ENCODE measurements around the gene TRNAU1AP. TPM values are rescaled to one million over a fixed set of nuclear protein-coding genes. Genes with fewer than 3 reads are reported as not detected.
"Not testable (repeated sequence)": the region's sequence is repeated elsewhere in the genome, so short reads cannot be mapped to it uniquely, and the experiment has no call there.

Gene TRNAU1AP
- polyA plus RNA-seq, 1 experiment, result 29.4 TPM

DNA sequence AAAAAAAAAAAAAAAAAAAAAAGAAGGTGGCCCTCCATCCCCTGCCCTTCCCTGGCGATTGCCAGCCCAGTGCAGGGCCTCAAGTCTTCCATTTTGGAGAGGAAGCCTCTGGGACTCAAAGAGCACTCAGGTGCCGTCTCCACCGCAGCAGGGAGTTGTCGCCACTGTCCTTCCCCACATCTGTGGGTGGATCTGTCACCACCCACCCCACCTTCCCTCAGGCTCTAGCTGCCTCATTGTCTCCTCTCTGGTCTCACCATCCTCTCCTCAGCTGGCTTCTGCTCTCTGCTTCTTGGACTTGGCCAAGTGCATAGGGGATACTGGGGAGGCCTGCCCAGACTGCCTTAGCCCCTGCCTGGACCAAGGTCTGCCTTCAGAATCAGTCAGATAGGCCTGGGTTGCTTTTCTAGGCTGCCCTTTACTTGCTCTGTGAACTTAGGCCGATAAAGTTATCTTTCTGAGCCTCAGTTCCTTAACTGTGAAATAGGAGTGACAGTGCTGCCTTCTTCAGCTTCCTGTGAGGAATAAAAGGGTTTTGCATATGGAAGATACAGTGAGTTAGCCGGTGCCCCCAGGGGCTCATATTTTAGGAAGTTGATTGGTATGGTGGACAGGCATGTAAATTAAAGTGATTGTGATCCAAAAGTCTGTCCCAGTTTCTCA is 31.3 kb upstream of the TRNAU1AP start:
- H3K27me3 ChIP-seq (ENCODE audit: control insufficient read depth, insufficient read depth, low read length), result no peaks in the 10 kb centered on the region
- no peaks in the 10 kb centered on the region for H3K9me3 ChIP-seq (ENCODE audit: control insufficient read depth, insufficient read depth, low read length)
- no peak for DNase-seq (ENCODE audit: low read depth, low spot score)
- ChIA-PET CTCF (interaction anchor here (1.6 kb wide), 1 partner anchor 82 kb away, joined by 4 read pairs; no protein-coding TSS in a partner anchor), POLR2A (no interaction called here)
- no peak overlapping the region for H3K27ac ChIP-seq (ENCODE audit: low read depth, low read length)
- no peak overlapping the region for H3K4me3 ChIP-seq (ENCODE audit: low read depth, low read length)
- TF ChIP-seq, protein P1, sequence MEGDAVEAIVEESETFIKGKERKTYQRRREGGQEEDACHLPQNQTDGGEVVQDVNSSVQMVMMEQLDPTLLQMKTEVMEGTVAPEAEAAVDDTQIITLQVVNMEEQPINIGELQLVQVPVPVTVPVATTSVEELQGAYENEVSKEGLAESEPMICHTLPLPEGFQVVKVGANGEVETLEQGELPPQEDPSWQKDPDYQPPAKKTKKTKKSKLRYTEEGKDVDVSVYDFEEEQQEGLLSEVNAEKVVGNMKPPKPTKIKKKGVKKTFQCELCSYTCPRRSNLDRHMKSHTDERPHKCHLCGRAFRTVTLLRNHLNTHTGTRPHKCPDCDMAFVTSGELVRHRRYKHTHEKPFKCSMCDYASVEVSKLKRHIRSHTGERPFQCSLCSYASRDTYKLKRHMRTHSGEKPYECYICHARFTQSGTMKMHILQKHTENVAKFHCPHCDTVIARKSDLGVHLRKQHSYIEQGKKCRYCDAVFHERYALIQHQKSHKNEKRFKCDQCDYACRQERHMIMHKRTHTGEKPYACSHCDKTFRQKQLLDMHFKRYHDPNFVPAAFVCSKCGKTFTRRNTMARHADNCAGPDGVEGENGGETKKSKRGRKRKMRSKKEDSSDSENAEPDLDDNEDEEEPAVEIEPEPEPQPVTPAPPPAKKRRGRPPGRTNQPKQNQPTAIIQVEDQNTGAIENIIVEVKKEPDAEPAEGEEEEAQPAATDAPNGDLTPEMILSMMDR (IDR thresholded peaks at IDR 0.05; ENCODE audit: low read depth, low read length), result no peak

DNA sequence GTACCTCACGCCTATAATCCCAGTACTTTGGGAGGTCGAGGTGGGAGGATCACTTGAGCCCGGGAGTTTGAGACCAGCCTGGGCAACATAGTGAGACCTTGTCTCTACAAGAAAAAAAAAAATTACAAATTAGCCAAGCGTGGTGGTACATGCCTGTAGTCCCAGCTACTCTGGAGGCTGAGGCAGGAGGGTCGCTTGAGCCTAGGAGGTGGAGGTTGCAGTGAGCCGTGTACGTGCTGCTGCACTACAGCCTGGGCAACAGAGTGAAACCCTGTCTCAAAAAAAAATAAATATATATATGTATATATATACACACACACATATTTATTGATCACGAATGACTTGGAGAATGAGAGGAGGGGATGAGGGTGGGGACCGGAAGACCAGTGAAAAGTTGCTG is 30.3 kb upstream of the TRNAU1AP start:
- not testable (repeated sequence) for H3K27ac ChIP-seq (ENCODE audit: low read depth, low read length); DNase-seq (ENCODE audit: low read depth, low spot score); H3K9me3 ChIP-seq (ENCODE audit: control insufficient read depth, insufficient read depth, low read length); H3K27me3 ChIP-seq (ENCODE audit: control insufficient read depth, insufficient read depth, low read length); H3K4me3 ChIP-seq (ENCODE audit: low read depth, low read length)
- CTCF ChIA-PET, result interaction anchor here (1.0 to 1.6 kb wide), 2 partner anchors 81 to 163 kb away, joined by 3 to 4 read pairs; no protein-coding TSS in a partner anchor
- POLR2A ChIA-PET, result interaction anchor here (0.7 kb wide), 1 partner anchor 59 kb away, joined by 3 read pairs; no protein-coding TSS in a partner anchor

DNA sequence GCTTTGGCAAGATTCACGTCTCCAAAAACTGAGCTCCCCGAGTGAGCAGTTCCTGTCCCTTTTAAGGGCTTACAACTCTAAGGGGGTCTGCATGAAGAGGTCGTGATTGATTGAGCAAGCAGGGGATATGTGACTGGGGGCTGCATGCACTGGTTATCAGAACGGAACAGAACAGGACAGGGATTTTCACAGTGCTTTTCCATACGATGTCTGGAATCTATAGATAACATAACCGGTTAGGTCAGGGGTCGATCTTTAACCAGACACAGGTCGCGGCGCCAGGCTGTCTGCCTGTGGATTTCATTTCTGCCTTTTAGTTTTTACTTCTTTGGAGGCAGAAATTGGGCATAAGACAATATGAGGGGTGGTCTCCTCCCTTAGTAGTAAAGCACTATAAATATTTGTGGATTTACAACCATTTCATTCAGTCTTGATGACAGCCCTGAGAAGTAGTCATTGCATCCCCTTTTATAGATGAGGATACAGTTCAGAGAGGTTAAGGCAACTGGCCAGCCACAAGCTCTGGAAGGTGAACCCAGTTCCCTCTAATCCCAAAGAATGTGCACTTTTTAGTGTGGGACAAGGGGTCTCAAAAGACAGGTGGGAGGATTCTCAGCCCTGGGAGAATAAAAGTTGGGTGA is 27.8 kb upstream of the TRNAU1AP start:
- H3K4me3 ChIP-seq (ENCODE audit: low read depth, low read length); H3K9me3 ChIP-seq (ENCODE audit: control insufficient read depth, insufficient read depth, low read length); H3K27ac ChIP-seq (ENCODE audit: low read depth, low read length); DNase-seq (ENCODE audit: low read depth, low spot score); H3K27me3 ChIP-seq (ENCODE audit: control insufficient read depth, insufficient read depth, low read length): not testable (repeated sequence)
- CTCF ChIA-PET, result interaction anchor here (0.6 kb wide), 1 partner anchor 11 kb away, joined by 3 read pairs; no protein-coding TSS in a partner anchor
- POLR2A ChIA-PET, result interaction anchor here (0.5 to 1.3 kb wide), 3 partner anchors 41 to 182 kb away, joined by 3 to 4 read pairs (median 3); no protein-coding TSS in a partner anchor

DNA sequence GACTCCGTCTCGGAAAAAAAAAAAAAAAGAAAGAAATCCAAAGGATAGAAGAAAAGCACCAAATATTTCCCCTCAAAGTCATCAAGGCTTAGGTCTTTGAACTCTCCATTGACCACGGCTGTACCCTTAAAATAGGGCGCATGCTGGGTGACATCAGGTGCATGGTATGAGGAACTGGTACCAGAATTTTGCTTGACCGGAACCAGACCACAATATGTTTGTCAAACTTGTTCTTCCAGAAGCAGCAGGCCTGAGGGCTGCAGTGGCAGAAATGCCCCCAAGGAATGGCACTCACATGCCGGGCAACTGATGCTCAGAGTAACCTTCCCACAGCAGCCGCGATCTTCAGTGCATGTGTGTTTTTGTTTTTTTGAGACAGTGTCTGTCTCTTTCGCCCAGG is 26.0 kb upstream of the TRNAU1AP start:
- no peak overlapping the region for H3K27ac ChIP-seq (ENCODE audit: low read depth, low read length)
- ChIA-PET CTCF (no interaction called here), POLR2A (no interaction called here)
- H3K27me3 ChIP-seq (ENCODE audit: control insufficient read depth, insufficient read depth, low read length), result no peaks in the 10 kb centered on the region
- H3K4me3 ChIP-seq (ENCODE audit: low read depth, low read length), result no peak overlapping the region
- no peak for DNase-seq (ENCODE audit: low read depth, low spot score)
- H3K9me3 ChIP-seq (ENCODE audit: control insufficient read depth, insufficient read depth, low read length), result no peaks in the 10 kb centered on the region; the same call in 1 of the 2 replicates
- TF ChIP-seq, protein P1 (IDR thresholded peaks at IDR 0.05; ENCODE audit: low read depth, low read length), result no peak

DNA sequence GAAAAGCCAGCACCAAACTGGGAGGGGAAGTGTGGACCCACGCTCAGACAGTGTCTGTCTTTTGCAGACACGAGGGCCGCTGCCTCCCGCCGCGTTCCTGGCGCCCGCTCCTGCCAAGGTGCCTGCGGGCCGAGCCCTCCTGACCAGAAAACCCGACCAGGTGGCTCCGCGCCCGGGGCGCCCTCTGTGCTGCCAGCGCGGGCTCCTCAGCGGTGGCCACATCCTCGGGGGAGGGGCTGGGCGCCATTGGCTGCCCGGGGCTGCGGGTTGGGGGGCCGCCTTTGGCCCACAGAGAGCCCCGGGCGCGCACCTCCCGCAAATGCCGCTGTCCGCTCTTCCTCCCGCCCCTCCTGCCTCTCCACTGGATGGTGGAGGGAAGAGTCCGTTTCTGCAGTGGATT is 22.4 kb upstream of the TRNAU1AP start:
- CTCF ChIA-PET, result interaction anchor here (0.6 kb wide), 1 partner anchor 27 kb away, joined by 3 read pairs; no protein-coding TSS in a partner anchor
- DNase-seq (ENCODE audit: low read depth, low spot score), result no peak
- POLR2A ChIA-PET, result interaction anchor here (0.6 kb wide), 1 partner anchor 51 kb away, joined by 4 read pairs; no protein-coding TSS in a partner anchor
- H3K9me3 ChIP-seq (ENCODE audit: control insufficient read depth, insufficient read depth, low read length), result no peaks in the 10 kb centered on the region; the same call in 1 of the 2 replicates
- TF ChIP-seq, protein P1 (IDR thresholded peaks at IDR 0.05; ENCODE audit: low read depth, low read length), result no peak
- no peaks in the 10 kb centered on the region for H3K27me3 ChIP-seq (ENCODE audit: control insufficient read depth, insufficient read depth, low read length)
- no peak overlapping the region for H3K4me3 ChIP-seq (ENCODE audit: low read depth, low read length)
- H3K27ac ChIP-seq (ENCODE audit: low read depth, low read length), result no peak overlapping the region
